GM21717 (cell line): ENCODE measurements around the gene SNX18.

Experiments
- ATAC-seq: cut with Tn5 transposase; IDR thresholded peaks from one replicate; pipeline ENCODE4 v1.9.1; 2021; ENCODE audit warnings: mild to moderate bottlenecking, moderate library complexity; ENCODE audit not compliant: unreplicated experiment

Gene SNX18

GRCh38 chr5:54540286-54540685, 22.7 kb downstream of the SNX18 start:
- no peak for ATAC-seq

- ATAC-seq, result no peak
Observed at GRCh38 chr5:54541823-54542783, 24.5 kb downstream of the SNX18 start.

DNA sequence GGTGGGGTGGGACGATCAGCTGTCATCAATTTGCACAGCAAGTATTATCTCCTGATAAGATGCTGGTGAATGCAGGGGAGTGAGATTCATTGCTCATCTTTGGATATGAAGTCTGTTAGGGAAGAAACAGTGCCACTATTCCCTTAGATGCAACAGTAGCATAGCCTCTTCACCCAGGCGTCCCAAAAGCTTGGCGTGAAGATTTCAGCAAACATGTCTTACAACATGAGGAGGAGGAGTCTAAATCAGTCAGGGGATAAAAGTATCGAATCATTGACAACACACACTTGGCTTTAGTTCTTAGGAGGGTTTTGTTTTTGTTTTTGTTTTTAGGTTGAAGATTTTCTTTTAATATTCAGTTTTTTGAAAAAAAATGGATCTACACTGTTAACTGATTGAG, 26.5 kb downstream of the SNX18 start:
- no peak for ATAC-seq

DNA sequence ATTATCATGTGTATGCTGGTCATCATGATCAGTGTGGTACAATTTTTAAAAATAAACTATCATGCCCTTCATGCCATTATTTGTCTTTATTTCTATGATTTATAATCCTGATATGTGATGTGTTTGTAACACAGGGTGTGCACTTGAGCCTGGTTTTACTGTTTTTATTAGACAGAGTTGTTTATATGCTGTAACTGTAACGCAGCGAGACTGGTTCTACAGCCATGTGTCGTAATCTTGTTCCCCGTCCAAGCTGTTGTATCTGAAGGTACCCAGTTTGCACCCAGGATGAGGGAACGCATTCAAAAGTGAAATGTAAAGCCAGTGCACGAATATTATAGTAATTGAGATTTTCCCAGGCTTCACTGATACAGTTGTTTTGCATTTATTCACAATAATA, 28.2 kb downstream of the SNX18 start:
- no peak for ATAC-seq

DNA sequence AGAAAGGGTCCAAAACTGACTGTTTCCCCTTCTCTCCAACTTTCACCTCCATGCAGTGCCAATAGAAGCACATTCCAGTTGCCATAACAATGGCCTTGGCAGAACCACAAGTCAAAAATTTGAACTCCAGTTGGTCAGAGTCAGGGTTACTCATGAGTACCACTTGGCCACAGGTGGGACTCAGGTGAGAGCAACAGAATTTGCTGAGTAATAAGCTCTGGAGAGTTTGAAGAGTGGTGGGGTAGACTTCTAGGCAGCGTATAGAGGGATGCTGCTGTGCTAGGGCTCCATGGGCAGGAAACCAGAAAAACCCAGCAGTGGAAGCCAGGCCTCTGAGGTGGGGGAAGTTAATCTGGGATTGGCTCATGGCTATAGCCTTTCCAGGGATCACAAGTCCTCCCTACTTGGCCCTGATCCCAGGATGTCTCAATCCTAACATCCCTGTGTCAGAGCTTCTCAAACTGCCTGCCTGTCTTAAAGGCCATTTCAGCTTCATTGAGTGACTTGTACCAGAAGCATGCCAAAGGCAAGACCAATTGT, 30.2 kb downstream of the SNX18 start:
- ATAC-seq, result no peak

DNA sequence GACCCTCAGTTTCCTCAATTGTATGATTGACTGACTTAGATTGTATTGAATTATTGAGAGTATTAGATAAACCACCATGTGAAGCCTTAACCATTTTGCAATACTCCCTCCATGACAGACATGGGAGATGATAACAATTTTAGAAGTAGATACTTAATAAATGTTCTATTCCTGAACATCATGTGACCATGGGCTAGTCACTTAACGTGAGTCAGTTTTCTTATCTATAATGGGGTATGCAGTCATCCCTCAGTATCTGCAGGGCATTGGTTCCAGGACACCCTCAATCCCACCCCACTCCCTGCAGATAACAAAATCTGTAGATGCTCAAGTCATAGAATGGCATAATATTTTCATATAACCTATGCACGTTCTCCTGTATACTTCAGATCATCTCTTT, 31.0 kb downstream of the SNX18 start:
- no peak for ATAC-seq

- no peak for ATAC-seq
Observed at GRCh38 chr5:54551292-54551691, 33.7 kb downstream of the SNX18 start.

- ATAC-seq, result no peak
Observed at GRCh38 chr5:54551926-54552325, 34.4 kb downstream of the SNX18 start.

GRCh38 chr5:54552446-54552845, 34.9 kb downstream of the SNX18 start:
- ATAC-seq, result no peak

- no peak for ATAC-seq
Observed at GRCh38 chr5:54553659-54554207, 36.2 kb downstream of the SNX18 start.

- no peak for ATAC-seq
Observed at GRCh38 chr5:54556141-54556540, 38.6 kb downstream of the SNX18 start.

DNA sequence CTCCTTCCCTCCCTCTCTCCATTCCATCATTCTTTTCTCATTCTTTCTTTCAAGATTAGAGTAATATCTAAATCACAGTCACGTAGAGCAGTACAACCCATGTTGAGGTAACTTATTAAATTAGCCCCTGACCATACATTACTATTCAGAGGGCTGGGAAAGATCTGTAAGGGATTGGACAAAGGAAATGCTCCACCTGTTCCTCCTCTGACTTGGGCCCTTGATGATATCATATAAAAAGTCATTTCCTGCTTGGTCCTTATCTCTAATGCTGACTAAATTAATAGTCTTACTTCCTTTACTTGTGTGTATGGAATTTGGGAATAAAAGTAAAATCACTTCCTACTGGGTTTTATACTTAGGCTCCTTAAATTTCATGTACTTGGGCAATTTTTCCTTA, 40.8 kb downstream of the SNX18 start:
- no peak for ATAC-seq

DNA sequence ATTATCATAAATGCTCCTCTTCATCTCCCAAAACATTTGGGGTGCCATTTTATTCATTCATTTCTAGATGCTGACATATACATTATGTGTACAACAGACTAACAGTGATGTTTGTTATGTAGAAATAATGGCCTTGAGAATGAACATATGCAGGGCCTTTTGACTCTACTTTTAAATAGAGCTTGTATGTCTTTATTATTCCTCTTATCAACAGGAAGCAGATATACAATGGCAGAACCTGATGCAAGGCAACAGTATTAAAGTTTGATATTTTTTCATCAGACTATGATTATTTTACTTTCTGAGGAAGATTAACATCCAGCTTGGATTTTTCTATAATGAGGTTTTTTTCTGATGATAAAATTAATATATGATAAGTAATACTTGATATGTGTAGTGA, 44.1 kb downstream of the SNX18 start:
- no peak for ATAC-seq

DNA sequence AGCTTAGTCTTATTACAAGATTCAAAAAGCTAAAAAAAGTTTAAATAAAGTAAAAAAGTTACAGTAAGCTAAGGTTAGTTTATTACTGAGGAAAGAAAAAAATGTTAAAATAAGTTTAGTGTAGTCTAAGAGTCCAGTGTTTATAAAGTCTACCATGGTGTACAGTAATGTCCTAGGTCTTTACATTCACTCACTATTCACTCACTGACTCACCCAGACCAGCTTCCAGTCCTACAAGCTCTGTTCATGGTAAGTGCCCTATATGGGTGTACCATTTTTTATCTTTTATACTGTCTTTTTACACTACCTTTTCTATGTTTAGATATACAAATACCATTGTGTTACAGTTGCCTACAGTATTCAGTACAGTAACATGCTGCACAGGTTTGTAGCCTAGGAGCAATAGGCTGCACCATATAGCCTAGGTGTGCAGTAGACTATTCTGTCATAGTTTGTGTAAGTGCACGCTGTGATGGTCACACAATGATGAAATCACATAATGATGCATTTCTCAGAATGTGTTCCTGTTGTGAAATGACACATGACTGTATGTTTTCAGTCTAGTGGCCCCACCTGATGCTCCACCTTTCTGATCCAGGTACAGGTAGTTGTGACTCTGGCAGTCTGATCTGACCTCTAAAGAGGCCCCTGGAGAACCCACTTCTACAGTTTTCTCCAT, 45.7 kb downstream of the SNX18 start:
- ATAC-seq, result no peak

DNA sequence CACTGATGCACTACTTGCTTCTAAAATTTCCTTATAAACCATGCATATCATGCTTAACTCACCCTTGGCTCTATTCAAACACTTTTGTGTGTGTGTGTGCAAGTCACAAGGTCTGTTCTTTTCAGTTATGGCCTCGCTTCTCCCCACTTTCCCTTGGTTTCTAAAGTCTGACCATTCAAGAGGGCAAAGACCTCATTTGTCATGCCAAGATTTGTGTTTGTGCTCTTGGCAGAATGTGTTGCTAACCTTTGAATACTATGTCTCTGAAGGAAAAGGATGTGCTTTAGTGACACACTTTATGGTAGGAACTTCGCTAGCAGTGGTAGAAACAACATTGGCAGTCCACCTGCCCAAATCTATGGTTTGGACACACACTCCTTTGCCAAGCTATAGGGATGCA, 50.4 kb downstream of the SNX18 start:
- no peak for ATAC-seq

- ATAC-seq, result no peak
Observed at GRCh38 chr5:54570916-54571315, 53.4 kb downstream of the SNX18 start.

GRCh38 chr5:54571462-54571861, 53.9 kb downstream of the SNX18 start:
- no peak for ATAC-seq

DNA sequence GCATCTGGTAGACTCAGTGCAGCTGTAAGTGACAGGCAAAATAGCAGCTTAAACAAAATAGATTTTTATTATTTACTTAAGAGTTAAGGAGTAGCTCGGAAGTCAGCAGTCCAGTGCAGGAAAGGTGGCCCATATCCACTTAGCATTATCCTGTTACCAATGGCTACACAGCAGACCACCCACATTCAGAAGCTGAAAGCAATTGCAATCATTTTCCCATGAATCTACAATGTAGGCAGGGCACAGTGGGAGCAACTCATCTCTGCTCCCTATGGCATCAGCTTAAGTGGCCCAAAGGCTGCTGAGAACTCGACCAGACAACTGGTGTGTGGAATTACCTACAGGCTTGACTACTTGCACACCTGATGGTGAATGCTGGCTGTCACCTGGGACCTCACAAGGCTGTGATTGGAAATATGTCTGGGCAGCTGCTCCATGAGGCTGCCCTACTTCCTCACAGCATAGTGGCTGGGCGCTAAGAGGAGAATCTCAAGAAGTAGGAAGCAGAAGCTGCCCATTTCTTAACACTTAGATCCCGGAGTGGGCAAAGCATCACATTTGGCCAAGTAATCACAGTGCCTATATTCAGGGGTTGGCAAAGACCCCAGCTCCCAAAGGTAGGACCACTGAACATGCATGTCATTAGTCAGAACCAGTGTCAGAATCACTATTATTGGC, 56.4 kb downstream of the SNX18 start:
- no peak for ATAC-seq

GRCh38 chr5:54577528-54577927, 60.0 kb downstream of the SNX18 start:
- ATAC-seq, result no peak

DNA sequence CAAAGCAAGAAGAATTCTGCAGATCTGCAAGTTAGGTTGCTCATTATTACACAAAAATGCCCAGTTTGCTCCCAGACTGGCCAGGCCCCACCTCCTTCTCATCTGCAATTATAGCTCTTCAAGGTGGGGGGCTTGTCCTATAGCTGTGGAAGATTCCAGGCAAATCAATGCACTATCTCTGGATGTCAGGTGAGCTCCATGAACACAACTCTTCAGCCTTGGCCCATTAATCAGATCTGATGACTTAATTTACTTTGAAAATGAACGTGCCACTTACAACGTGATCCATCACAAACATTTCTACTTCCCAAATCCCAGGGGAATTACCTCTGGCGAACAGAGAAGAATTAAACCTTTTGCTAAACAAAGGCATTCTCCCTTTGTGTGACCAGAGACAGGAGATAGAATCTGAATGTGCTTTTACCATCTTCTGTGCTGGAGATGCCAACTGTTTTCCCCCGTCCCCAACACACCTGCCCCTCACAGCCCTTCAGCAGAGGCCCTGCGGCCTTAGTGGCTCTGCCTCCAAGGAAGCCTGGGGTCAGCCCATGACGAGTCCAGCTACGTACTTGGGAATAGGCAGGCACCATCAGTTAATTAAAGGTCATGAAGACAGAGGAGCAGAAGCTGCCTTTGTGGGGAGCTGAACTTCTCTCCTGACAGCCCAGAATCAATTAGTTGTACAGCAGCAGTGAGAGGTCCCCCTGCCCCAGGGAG, 60.5 kb downstream of the SNX18 start:
- ATAC-seq, result no peak
